Testis (tissue), 3 donors: ENCODE data around the gene SLC47A2. TPM values are rescaled to one million over a fixed set of nuclear protein-coding genes. Genes with fewer than 3 reads are reported as not detected.

Source experiments
- DNase-seq: peaks from one replicate; pipeline ENCODE4 v3.0.0-alpha.2; 2019
- H3K27ac ChIP-seq, 2 donors: fragments of 200-600 bp; sonication (generic); one replicate each; pipeline ENCODE4 v1.5.1; 2019
- H3K27me3 ChIP-seq: fragments of 200-600 bp; sonication (generic); one replicate; pipeline ENCODE4 v1.5.1; 2019
- H3K36me3 ChIP-seq: fragments of 200-600 bp; sonication (generic); one replicate; pipeline ENCODE4 v1.5.1; 2017; ENCODE audit warnings: low read depth; ENCODE audit errors: missing control alignments
- H3K4me1 ChIP-seq: fragments of 200-600 bp; sonication (generic); one replicate; pipeline ENCODE4 v1.5.1; 2019
- H3K4me3 ChIP-seq, 2 donors: fragments of 200-600 bp; sonication (generic); one replicate each; pipeline ENCODE4 v1.5.1; 2017 to 2019
- H3K9me3 ChIP-seq: fragments of 200-600 bp; sonication (generic); one replicate; pipeline ENCODE4 v1.5.1; 2017
- CTCF ChIP-seq, 3 experiments: fragments of 450-650 bp in 2 of 3; fragments of 200-600 bp in 1 of 3; sonication (generic) in 1 of 3; IDR thresholded peaks; one replicate each; pipeline ENCODE4 v1.5.1; 2016 to 2019; ENCODE audit warnings: antibody characterized with exemption in 3 of 3, mild to moderate bottlenecking in 2 of 3, moderate library complexity in 1 of 3
- POLR2A ChIP-seq: fragments of 450-650 bp; IDR thresholded peaks from one replicate; pipeline ENCODE4 v1.6.1; 2017; ENCODE audit warnings: antibody characterized with exemption, mild to moderate bottlenecking, moderate library complexity
- WGBS, 2 donors: methylation state at CpG; one replicate each; pipeline ENCODE4 v1.1.5; 2018; 5-methylcytosine and 5-hydroxymethylcytosine counted together
- intact Hi-C: fragments of 100-400 bp; cut with DNase I; formaldehyde crosslinking; loops from one replicate; pipeline ENCODE4 v1.15.1; 2023; ENCODE audit warnings: low total_unique reads
- polyA plus RNA-seq: library from polyadenylated mRNA; stranded (reverse); fragments of 350-450 nt; fragmentation: Illumina TruSeq; extraction: RNeasy Lipid Tissue Mini Kit (QIAGEN cat#74804); gene quantifications from one replicate; pipeline ENCODE4 v1.2.3, GENCODE V29; 2014; ENCODE audit warnings: low read depth, low replicate concordance; ENCODE audit not compliant: insufficient read depth
- total RNA-seq, 2 donors: library from RNA; depleted of rRNA; stranded (reverse); fragments of >200 nt; gene quantifications; one replicate each; pipeline ENCODE4 v1.2.3, GENCODE V29; 2016

SLC47A2 gene
- total and polyA plus RNA-seq, 3 donors from 2014 or later = 0.16 to 1.1 (median 0.50) TPM

GRCh38 chr17:19664821-19665181 is 51.6 kb downstream of the SLC47A2 start:
- Histone ChIP-seq H3K4me1 (no peaks in the 10 kb centered on the region), H3K36me3 (no peaks in the 10 kb centered on the region), H3K9me3 (no peaks in the 10 kb centered on the region), H3K27me3 (no peaks in the 10 kb centered on the region), H3K4me3 (no peak overlapping the region), H3K27ac (no peak overlapping the region)
- TF ChIP-seq POLR2A = no peak
- TF ChIP-seq CTCF (IDR thresholded peaks at IDR 0.05) = no peak
- DNase-seq = no peak
- WGBS, 2 donors = 87 to 95% methylated on average over 4 of the region's 4 CpGs
- intact Hi-C loops = no loop called here

- Histone ChIP-seq H3K4me1 (no peaks in the 10 kb centered on the region), H3K4me3 (no peak overlapping the region), H3K27ac (no peak overlapping the region), H3K9me3 (no peaks in the 10 kb centered on the region), H3K36me3 (no peaks in the 10 kb centered on the region), H3K27me3 (no peaks in the 10 kb centered on the region)
- intact Hi-C loops = no loop called here
- WGBS, 2 donors = 74 to 79% methylated on average over 5 of the region's 5 CpGs
- TF ChIP-seq CTCF (IDR thresholded peaks at IDR 0.05) = no peak
- TF ChIP-seq POLR2A = no peak
- no peak for DNase-seq
Measured at GRCh38 chr17:19664136-19664820, 52.1 kb downstream of the SLC47A2 start.

- H3K27ac ChIP-seq = no peak overlapping the region
- intact Hi-C loops = no loop called here
- H3K36me3 ChIP-seq = no peaks in the 10 kb centered on the region
- TF ChIP-seq CTCF (IDR thresholded peaks at IDR 0.05) = no peak
- no peak for TF ChIP-seq POLR2A
- WGBS, 2 donors = 95 to 96% methylated on average over 6 of the region's 6 CpGs
- no peak for DNase-seq
- H3K4me1 ChIP-seq = no peaks in the 10 kb centered on the region
- no peak overlapping the region for H3K4me3 ChIP-seq
- H3K9me3 ChIP-seq = no peaks in the 10 kb centered on the region
- H3K27me3 ChIP-seq = no peaks in the 10 kb centered on the region
Measured at GRCh38 chr17:19663097-19663496, 53.3 kb downstream of the SLC47A2 start.

- WGBS, 2 donors = 90 to 91% methylated on average over 3 of the region's 3 CpGs
- intact Hi-C loops = no loop called here
- DNase-seq = no peak
- H3K9me3 ChIP-seq = no peaks in the 10 kb centered on the region
- H3K36me3 ChIP-seq = no peaks in the 10 kb centered on the region
- no peaks in the 10 kb centered on the region for H3K4me1 ChIP-seq
- no peak for TF ChIP-seq CTCF (IDR thresholded peaks at IDR 0.05)
- no peak overlapping the region for H3K27ac ChIP-seq
- no peak overlapping the region for H3K4me3 ChIP-seq
- no peaks in the 10 kb centered on the region for H3K27me3 ChIP-seq
Measured at GRCh38 chr17:19661121-19661520, 55.3 kb downstream of the SLC47A2 start.

- Histone ChIP-seq H3K27ac (no peak overlapping the region), H3K27me3 (no peaks in the 10 kb centered on the region), H3K36me3 (no peaks in the 10 kb centered on the region), H3K9me3 (no peaks in the 10 kb centered on the region), H3K4me1 (no peaks in the 10 kb centered on the region), H3K4me3 (no peak overlapping the region)
- intact Hi-C loops = no loop called here
- TF ChIP-seq CTCF (IDR thresholded peaks at IDR 0.05) (no peak), POLR2A (no peak)
- no peak for DNase-seq
- 93 to 96% methylated on average over 6 of the region's 6 CpGs for WGBS, 2 donors
Measured at GRCh38 chr17:19660219-19660870, 56.0 kb downstream of the SLC47A2 start.
